Hypothalamus (tissue), 51 donors: ENCODE results near the gene ELFN2.

Source experiments
- DNase-seq, 51 donors: peaks; one replicate each; lab custom pipeline; 2025; lab: John Stamatoyannopoulos, UW

Gene ELFN2

GRCh38 chr22:37340331-37341262 is 86.7 kb downstream of the ELFN2 start:
- peak in 5 of 51 donors; percentile 12 to 74 (median 16) for DNase-seq

DNA sequence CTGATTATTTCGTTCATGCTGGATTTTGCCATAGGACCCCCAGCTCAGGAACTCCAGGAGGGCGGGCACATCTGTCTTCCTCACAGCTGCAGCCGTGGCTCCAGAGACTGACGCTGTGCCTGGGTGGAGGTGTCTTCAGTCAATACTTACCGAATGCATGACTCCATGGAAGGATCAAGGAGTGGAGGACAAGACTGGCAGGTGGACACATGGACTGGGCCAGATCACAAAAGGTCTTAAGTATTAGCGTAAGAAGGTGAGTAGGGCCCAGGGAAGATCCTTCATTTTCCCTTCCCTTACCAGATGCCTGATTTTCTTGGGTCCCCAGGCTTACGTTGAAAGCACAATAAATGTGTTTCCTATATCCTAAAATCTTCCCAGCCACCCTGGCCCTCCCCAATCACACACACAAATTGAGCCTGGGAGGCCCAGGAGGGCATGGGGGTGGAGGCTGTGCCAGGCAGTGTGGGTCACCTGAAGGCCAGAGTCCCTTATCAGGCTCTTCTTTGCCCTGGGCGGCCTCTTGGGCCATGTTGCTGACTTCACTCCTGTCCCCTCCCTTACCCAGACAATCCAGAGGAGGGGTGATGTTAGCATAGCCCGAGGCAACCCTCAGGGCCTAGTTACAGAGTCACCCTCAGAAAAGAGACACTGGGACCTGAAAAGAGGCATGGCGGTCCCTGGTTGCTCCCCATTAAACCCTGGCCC is 88.6 kb downstream of the ELFN2 start:
- DNase-seq, result no peak

DNA sequence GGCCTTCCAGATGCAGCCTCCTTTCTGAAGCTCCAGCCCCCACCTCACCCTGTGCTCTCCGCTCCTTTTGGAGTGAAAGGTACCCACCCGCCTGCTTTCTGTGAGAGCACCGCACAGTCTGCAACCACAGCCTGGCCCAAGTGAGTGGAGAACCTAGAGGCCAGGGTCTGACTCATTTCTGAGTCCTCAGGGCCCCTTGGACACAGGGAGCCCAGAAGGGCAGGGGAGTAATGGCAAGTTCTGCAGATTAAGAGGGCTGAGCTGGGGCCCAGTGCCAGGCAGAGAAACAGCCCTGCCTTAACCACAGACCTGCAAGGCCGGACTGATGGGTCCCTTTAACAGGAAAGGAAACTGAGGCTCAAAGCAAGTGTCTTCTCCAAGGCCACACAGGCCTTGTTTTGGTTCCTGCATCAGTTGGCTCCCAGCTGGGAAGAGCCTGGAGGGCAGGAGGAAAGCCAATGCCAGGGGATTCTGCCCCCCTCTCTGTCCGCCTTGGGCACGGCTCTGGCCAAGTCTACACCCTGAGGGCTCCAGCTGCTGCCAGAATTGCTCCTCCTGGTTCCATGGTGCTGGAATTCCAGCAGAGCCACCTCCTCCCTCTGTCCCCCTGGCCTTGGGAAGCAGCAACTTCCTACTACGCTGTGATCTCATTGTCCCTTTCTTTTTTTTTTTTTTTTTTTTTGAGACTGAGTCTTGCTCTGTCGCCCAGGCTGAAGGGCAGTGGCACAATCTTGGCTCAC is 89.9 kb downstream of the ELFN2 start:
- DNase-seq, result no peak

DNA sequence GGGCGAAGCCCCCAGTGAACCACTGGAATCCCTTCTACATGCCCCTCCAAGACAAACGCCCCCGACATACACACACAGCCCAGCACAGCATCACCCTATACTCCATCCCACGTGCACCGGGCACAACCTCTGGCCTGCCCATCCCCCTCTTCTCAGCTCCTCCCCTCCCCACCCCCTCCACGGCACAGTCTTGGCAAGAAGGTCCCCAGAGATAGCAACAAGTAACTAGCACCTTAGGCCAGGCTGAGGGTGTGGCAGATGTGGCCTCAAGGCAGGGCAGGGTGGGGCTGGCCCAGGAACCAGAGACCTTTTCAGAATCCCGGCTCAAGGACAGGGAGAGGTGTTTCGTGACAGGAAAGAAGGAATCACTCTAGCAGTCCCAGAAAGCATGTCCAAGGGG is 90.7 kb downstream of the ELFN2 start:
- no peak for DNase-seq

GRCh38 chr22:37335806-37336199 is 91.5 kb downstream of the ELFN2 start:
- no peak for DNase-seq

GRCh38 chr22:37334859-37335805 is 92.1 kb downstream of the ELFN2 start:
- DNase-seq, result peak in 1 of 51 donors; percentile 29

GRCh38 chr22:37334461-37334858 is 92.8 kb downstream of the ELFN2 start:
- DNase-seq, result peak in 1 of 51 donors; percentile 18

DNA sequence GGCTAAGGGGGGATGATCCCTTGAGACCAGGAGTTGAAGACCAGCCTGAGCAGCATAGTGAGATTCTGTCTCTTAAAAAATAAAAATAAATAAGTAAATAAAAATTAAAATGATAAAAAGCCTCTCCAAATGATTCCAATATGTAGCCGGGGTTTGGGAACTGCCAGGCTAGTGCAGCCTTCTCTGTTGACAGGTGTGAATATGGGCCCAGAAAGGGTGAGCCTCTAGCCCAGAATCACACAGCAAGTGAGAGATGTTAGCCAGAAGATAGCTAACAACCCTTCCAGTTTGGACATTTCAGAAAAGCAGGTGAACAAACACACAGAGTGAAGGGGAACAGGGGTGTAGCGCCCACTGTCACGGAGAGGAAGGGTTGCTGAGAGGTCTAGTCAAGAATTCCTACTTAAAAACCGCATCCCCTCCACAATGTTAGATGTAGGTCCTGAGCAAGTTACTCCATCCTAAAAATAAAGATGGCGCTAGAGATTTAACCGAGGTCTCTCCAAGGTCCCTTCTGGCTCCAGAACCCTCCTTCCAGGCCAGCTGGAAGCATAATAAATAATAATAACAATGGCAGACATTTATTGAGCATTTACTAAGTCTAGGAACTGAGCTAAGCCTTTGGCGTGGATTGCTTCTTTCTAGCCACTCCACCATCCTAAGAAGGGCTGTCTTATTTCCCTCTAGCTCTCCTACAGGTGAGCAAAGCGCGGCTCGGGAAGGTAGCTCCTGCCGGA is 93.4 kb downstream of the ELFN2 start:
- no peak for DNase-seq

DNA sequence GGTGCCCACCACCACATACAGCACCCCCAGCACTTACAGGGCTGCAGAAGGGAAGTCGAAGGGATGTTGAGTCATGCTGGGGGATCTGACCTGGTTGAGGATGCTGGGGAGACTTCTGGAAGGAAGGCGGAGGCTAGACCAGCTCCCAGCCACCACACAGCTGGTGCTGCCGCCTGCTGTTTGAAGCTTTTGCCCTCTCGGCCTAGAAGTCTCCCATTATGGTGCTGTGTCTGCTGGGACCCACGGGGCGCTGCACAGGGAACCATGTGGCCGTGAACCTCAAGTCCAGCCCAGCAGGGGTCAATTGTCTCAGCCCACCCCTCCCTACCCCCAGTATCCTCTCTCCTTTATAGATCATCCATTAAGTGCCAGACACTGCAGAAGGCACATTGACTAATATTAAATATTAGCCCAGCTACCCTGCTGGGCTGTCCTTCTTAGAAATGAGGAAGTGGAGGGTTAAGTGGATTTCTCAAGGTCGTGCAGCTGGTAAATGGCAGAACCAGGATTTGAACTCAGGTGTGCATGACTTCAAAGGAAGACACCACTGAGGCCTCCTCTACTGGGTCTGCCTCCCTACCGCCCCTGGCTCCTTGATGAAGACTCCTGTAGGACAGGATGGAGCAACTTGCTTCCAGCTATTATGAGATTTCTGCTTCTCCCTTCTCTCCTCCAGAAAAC is 95.3 kb downstream of the ELFN2 start:
- no peak for DNase-seq

DNA sequence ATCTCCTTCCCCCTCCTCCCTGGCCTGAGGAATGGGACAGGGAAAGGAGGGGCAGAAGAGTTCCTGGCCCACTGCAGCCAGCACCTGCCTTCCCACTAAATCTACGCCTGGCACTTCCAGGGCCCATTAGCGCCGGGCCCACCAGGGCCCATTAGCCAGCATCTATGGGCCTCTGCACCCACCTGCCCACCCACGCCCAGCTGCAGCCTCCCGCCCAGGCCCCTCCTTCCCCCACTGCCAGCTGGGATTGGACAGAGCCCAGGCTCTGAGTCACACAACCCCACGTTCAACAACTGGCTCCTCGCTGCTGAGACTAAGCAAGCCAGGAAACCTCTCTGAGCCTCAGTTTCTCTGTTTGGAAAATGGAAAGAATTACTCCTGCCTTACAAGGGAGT is 96.2 kb downstream of the ELFN2 start:
- DNase-seq, result peak in 7 of 51 donors; percentile 8 to 37 (median 21)

DNA sequence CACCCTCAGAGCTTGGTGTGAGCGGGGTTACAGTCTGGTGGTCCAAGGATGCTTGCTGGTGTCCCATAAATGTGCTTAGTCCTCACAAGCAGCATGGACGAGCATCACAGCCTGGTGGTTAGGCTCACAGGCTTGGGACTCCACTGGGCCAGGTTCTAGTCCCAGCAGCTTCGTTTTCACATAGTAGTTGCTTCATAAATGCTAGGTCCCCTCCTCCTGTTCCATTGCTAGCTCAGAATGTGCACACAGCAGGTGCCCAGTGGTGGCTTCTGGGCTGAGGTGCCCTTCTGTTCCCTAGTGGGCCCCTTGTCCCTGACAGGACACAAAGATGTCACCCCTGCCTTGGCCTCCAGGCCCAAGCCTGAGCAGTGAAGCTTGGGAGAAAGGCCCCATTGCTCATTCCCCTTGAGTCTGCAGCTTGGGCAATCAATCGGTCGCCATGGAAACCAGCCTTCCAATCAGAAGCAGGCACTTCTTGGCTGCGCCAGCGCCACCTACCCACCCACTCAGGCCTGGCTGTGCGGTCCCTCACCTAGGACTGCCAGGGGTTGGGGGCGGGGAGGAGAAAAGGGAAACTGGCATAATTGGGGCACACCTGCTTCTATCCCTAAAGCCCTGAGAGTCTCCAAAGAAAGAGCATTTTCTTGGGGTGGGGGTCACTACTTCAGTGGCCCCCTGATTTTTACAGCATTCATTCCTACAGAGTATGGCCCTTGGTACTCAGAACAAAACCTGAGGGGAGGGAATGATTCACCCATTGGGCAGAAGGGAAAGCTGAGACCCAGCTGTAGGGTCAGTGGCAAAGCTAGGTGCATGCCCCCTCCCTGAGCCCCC is 96.9 kb downstream of the ELFN2 start:
- peak in 38 of 51 donors; percentile 14 to 81 (median 60) for DNase-seq

DNA sequence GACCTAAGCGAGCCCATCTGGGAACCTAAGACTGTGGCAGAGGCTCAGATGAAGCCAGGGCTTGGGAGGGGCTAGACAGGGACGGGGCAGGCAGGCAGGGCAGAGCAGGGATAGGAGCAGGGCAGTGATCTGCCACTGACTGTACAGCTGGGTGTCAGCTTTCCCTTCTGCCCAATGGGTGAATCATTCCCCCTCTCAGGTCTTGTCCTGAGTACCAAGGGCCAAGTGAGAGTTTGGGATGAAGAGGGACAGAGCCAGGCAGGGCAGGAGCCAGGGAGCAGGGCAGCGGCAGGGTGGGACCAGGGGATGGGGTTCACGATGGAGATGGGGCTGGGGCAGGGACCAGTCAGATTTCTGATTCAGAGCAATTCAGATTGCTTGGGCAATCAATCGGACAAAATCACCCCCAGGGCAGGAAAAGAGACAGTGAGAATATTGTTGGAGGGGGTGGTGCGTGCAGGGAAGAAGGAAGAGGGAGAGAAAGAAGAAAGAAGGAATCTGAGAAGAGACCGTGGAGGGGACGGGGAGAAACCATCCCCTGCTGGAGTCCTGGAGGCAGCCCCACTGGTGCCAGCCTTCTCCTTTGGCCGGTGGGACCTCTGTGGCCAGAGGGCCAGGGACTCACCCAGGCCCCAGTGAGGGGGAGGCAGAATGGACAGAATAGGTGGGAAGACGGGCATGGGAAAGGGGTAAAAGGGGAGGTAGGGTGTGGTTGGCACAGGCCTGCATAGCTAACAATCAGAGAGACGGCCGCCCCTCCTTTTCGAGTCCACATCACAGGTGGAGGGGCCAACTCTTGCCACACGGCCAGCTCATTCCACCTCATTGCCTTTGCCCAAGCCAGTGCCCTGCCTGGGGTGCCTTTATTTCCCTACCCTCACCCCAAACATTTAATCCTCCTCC is 97.8 kb downstream of the ELFN2 start:
- peak in 8 of 51 donors; percentile 1 to 38 (median 28) for DNase-seq

GRCh38 chr22:37328538-37329237 is 98.6 kb downstream of the ELFN2 start:
- peak in 4 of 51 donors; percentile 15 to 52 (median 18) for DNase-seq

GRCh38 chr22:37328017-37328416 is 99.3 kb downstream of the ELFN2 start:
- DNase-seq, result no peak

DNA sequence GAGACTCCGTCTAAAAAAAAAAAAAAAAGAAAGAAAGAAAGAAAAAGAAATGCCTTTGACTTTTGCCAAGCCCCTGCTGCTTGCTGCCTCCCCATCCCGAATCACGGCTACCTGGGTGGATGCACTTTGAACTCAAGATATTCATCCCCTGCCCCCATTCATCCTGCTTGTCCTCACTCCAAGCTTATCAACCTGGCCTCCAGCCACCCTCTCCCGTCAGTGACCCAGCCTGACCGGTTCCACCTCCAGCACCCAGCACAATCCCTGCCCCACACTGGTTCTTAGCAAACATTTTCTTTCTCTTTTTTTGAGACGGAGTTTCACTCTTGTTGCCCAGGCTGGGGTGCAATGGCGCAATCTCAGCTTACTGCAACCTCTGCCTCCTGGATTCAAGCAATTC is 100.6 kb downstream of the ELFN2 start:
- DNase-seq, result no peak

GRCh38 chr22:37325039-37325395 is 102.3 kb downstream of the ELFN2 start:
- no peak for DNase-seq
